ENCODE results near the gene DROSHA.

DNA sequence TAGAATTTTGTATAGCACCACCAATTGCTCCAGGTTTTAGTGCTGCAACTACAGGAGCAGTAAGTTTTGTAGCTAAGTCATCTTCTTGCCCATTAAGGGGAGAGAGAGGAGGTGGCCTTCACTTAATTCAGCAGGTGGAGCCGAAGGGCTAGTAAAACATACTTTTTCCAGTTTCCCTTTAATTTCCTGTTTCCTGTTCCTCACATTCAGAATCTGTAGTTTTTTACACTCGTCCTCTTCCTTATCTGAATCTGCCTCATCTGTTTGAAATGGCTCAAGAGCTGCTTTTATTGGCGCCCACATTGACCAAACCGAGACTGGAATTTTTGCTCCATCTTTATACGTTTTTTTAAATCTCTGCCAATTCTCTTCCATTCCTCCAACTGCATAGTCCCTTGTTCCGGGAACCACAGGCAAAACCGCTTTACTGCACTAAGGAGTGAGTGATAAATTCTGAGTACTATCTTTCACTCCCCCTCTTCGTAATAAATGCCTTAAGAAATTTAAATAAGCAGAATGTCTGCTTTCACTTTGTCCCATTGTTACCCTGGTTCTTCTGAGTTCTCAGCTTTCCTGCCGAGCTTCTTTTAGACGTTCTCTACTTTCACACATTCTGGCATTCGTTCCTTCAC is 133.9 kb downstream of the DROSHA start:
- TF ChIP-seq CBX3 (IDR thresholded peaks at IDR 0.05; ENCODE audit: low read depth), result no peak
- TF ChIP-seq, protein P1, sequence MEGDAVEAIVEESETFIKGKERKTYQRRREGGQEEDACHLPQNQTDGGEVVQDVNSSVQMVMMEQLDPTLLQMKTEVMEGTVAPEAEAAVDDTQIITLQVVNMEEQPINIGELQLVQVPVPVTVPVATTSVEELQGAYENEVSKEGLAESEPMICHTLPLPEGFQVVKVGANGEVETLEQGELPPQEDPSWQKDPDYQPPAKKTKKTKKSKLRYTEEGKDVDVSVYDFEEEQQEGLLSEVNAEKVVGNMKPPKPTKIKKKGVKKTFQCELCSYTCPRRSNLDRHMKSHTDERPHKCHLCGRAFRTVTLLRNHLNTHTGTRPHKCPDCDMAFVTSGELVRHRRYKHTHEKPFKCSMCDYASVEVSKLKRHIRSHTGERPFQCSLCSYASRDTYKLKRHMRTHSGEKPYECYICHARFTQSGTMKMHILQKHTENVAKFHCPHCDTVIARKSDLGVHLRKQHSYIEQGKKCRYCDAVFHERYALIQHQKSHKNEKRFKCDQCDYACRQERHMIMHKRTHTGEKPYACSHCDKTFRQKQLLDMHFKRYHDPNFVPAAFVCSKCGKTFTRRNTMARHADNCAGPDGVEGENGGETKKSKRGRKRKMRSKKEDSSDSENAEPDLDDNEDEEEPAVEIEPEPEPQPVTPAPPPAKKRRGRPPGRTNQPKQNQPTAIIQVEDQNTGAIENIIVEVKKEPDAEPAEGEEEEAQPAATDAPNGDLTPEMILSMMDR (IDR thresholded peaks at IDR 0.05 in 2 of 3, conservative IDR thresholded peaks at IDR 0.05 in 1 of 3; ENCODE audit: borderline replicate concordance in 1 of 3, insufficient read depth in 1 of 3, low read depth in 2 of 3, low read length in 2 of 3), result no peak
